IMR-90 (cell line): Measurements from ENCODE around the gene DOCK2. TPM values are rescaled to one million over a fixed set of nuclear protein-coding genes. Genes with fewer than 3 reads are reported as not detected.
A peak's percentile ranks its signal among the peaks of the same experiment; 100 is the strongest.

Experiments used
- ATAC-seq: fragments of 200-7000 bp; cut with Tn5 transposase; 2 replicates; pipeline ENCODE4 v1.9.1; 2020; ENCODE audit warnings: low read depth, mild to moderate bottlenecking, moderate library complexity
- BruUV-seq: library from RNA; stranded (reverse); fragments of 400-500 nt; replicated peaks from 2 replicates; lab custom pipeline; 2021; lab: Mats Ljungman, UMichigan
- CTCF ChIA-PET: fragments of 300-600 bp; formaldehyde crosslinking; extraction: SDS; loops from one replicate; lab custom pipeline; 2021; ENCODE audit warnings: antibody characterized with exemption; lab: Yijun Ruan, JAX
- POLR2A ChIA-PET: fragments of 300-600 bp; sonication (Branson Sonifier 250); formaldehyde crosslinking; loops from one replicate; lab custom pipeline; 2022; ENCODE audit warnings: antibody characterized with exemption; ENCODE audit not compliant: unreplicated experiment; lab: Charles Lee
- DNase-seq: peaks from one replicate; pipeline ENCODE4 v3.0.0; 2013
- H2AFZ ChIP-seq: replicated peaks from 2 replicates; pipeline ENCODE3; 2013; ENCODE audit warnings: low read length, mild to moderate bottlenecking; ENCODE audit not compliant: poor library complexity
- H2AK5ac ChIP-seq: 2 replicates; pipeline ENCODE4 v1.6.1; 2013; ENCODE audit warnings: low read depth, low read length, inconsistent platforms
- H2AK9ac ChIP-seq: replicated peaks from 2 replicates; pipeline ENCODE3; 2013; ENCODE audit warnings: mild to moderate bottlenecking, low read depth, low read length, moderate library complexity; ENCODE audit not compliant: poor library complexity
- H2BK120ac ChIP-seq: 2 replicates; pipeline ENCODE4 v1.6.1; 2013; ENCODE audit warnings: low read depth, low read length, inconsistent platforms
- H2BK15ac ChIP-seq: 3 replicates; pipeline ENCODE4 v1.6.1; 2013; ENCODE audit warnings: low read depth, low read length, inconsistent platforms
- H2BK20ac ChIP-seq: 2 replicates; pipeline ENCODE4 v1.6.1; 2013; ENCODE audit warnings: low read depth, mild to moderate bottlenecking, inconsistent platforms, low read length, moderate library complexity
- H2BK5ac ChIP-seq: 2 replicates; pipeline ENCODE4 v1.6.1; 2013; ENCODE audit warnings: mild to moderate bottlenecking, low read depth, low read length, inconsistent platforms; ENCODE audit not compliant: poor library complexity, severe bottlenecking
- H3K14ac ChIP-seq: replicated peaks from 2 replicates; pipeline ENCODE4 v1.6.1; 2013; ENCODE audit warnings: low read depth, low read length, inconsistent platforms
- H3K18ac ChIP-seq: 2 replicates; pipeline ENCODE4 v1.6.1; 2013; ENCODE audit warnings: low read depth, low read length, control low read depth
- H3K23ac ChIP-seq: 2 replicates; pipeline ENCODE4 v1.6.1; 2013; ENCODE audit warnings: low read depth, low read length, inconsistent platforms
- H3K27ac ChIP-seq: 2 replicates; pipeline ENCODE4 v1.5.1; 2013; ENCODE audit warnings: mild to moderate bottlenecking, control low read depth, low read length; ENCODE audit not compliant: insufficient read depth
- H3K27me3 ChIP-seq: 2 replicates; pipeline ENCODE4 v1.6.1; 2013; ENCODE audit warnings: low read length; ENCODE audit not compliant: control insufficient read depth, insufficient read depth
- H3K36me3 ChIP-seq: 2 replicates; pipeline ENCODE4 v1.6.1; 2013; ENCODE audit warnings: low read length, mixed read lengths; ENCODE audit not compliant: control insufficient read depth, insufficient read depth
- H3K4ac ChIP-seq: 2 replicates; pipeline ENCODE4 v1.6.1; 2013; ENCODE audit warnings: low read depth, low read length, inconsistent platforms
- H3K4me1 ChIP-seq: 2 replicates; pipeline ENCODE4 v1.6.1; 2013; ENCODE audit warnings: low read length, mixed read lengths; ENCODE audit not compliant: control insufficient read depth, insufficient read depth
- H3K4me2 ChIP-seq: 2 replicates; pipeline ENCODE4 v1.6.1; 2013; ENCODE audit warnings: low read depth, mild to moderate bottlenecking, control low read depth, low read length, moderate library complexity
- H3K4me3 ChIP-seq: 2 replicates; pipeline ENCODE4 v1.5.1; 2013; ENCODE audit warnings: low read depth, mild to moderate bottlenecking, control low read depth, low read length, moderate library complexity; ENCODE audit not compliant: insufficient read depth
- H3K56ac ChIP-seq: 2 replicates; pipeline ENCODE4 v1.6.1; 2013; ENCODE audit warnings: low read length, inconsistent platforms; ENCODE audit not compliant: insufficient read depth; ENCODE audit errors: extremely low read depth
- H3K79me1 ChIP-seq, 2 experiments: 2 replicates each; pipeline ENCODE4 v1.6.1; 2013; ENCODE audit warnings: low read length in 2 of 2, inconsistent platforms in 1 of 2, low read depth in 1 of 2
- H3K9ac ChIP-seq: 2 replicates; pipeline ENCODE4 v1.6.1; 2013; ENCODE audit warnings: low read depth, low read length, control low read depth
- H3K9me1 ChIP-seq: 2 replicates; pipeline ENCODE4 v1.6.1; 2013; ENCODE audit warnings: low read length, inconsistent platforms; ENCODE audit not compliant: insufficient read depth
- H3K9me3 ChIP-seq: 2 replicates; pipeline ENCODE4 v1.6.1; 2013; ENCODE audit warnings: low read length; ENCODE audit not compliant: control insufficient read depth, insufficient read depth
- H4K20me1 ChIP-seq: 2 replicates; pipeline ENCODE4 v1.6.1; 2013; ENCODE audit warnings: low read length, inconsistent platforms; ENCODE audit not compliant: insufficient read depth
- H4K5ac ChIP-seq: 2 replicates; pipeline ENCODE4 v1.6.1; 2013; ENCODE audit warnings: mild to moderate bottlenecking, low read depth, low read length, control low read depth
- H4K8ac ChIP-seq, 2 experiments: 2 replicates each; pipeline ENCODE4 v1.6.1; 2013; ENCODE audit warnings: low read depth in 2 of 2, low read length in 2 of 2, control low read depth in 1 of 2, inconsistent platforms in 1 of 2
- H4K91ac ChIP-seq: 2 replicates; pipeline ENCODE4 v1.6.1; 2013; ENCODE audit warnings: low read depth, low read length, inconsistent platforms; ENCODE audit not compliant: insufficient read depth
- CHD1 ChIP-seq: IDR thresholded peaks from 2 replicates; pipeline ENCODE4 v1.6.1; 2012; ENCODE audit warnings: low read depth, low read length, improper control_type of control experiment
- CTCF ChIP-seq: conservative IDR thresholded peaks from 2 replicates; pipeline ENCODE4 v1.5.1; 2012; ENCODE audit warnings: mild to moderate bottlenecking, low read depth, low read length, improper control_type of control experiment
- FOS ChIP-seq: fragments of 150-350 bp; IDR thresholded peaks from 2 replicates; pipeline ENCODE4 v1.6.1; 2016; ENCODE audit warnings: low read depth, low read length
- RAD21 ChIP-seq: IDR thresholded peaks from 2 replicates; pipeline ENCODE4 v1.6.1; 2012; ENCODE audit warnings: low read length, improper control_type of control experiment
- RFX5 ChIP-seq: IDR thresholded peaks from 2 replicates; pipeline ENCODE4 v1.8.0; 2012; ENCODE audit warnings: low read depth, mild to moderate bottlenecking, low read length, moderate library complexity
- WGBS, 2 experiments: methylation state at CpG; one replicate each; pipeline versions ENCODE4 v1.1.5 to v1.1.7; 2013; ENCODE audit warnings: missing lambda C conversion rate in 2 of 2; ENCODE audit not compliant: insufficient read length in 1 of 2; ENCODE audit errors: extremely low coverage in 2 of 2; 5-methylcytosine and 5-hydroxymethylcytosine counted together
- dilution Hi-C: fragments of 300-500 bp; cut with HindIII; formaldehyde crosslinking; loops from one replicate; pipeline ENCODE4 v1.14.3; 2018; ENCODE audit warnings: low sequenced_read_pairs; ENCODE audit not compliant: unreplicated experiment
- in situ Hi-C: fragments of 300-500 bp; cut with MboI; formaldehyde crosslinking; loops from 3 replicates; pipeline ENCODE4 v1.14.3; 2019; ENCODE audit warnings: low sequenced_read_pairs, inconsistent platforms, mixed read lengths
- intact Hi-C: fragments of 100-400 bp; cut with micrococcal nuclease; formaldehyde crosslinking; loops from 2 replicates; pipeline ENCODE4 v1.10.0; 2022
- polyA plus RNA-seq, 3 experiments: library from polyadenylated mRNA; depleted of rRNA; stranded (reverse); fragments of >200 nt; gene quantifications; 2 replicates each; pipeline ENCODE4 v1.2.3, GENCODE V29; 2012; ENCODE audit warnings: low replicate concordance in 1 of 3
- total RNA-seq: library from RNA; depleted of rRNA; stranded (reverse); fragments of >200 nt; gene quantifications from 2 replicates; pipeline ENCODE4 v1.2.3, GENCODE V29; 2012

The DOCK2 gene
- total and polyA plus RNA-seq, 2 of the 4 experiments (the other 2 are of a cell fraction), result 0.72 to 3.0 TPM

GRCh38 chr5:169805527-169805934 lies 168.5 kb downstream of the DOCK2 start:
- TF ChIP-seq FOS (0 out of 2 replicates have a peak, but pooled peaks have one; percentile 4), CHD1 (no peak), RAD21 (no peak), CTCF (no peak), RFX5 (no peak)
- no peak for ATAC-seq
- WGBS, 2 experiments, result no CpG with 5 or more reads among the region's 5 CpGs
- Histone ChIP-seq H3K79me1 (peaks cover 0 to 3% of the 10 kb centered on the region in 2 experiments; a peak in 1 of 4 replicates), H2BK20ac (peak overlapping the region; percentile 97), H2BK120ac (peak overlapping the region; percentile 94), H2BK15ac (peak overlapping the region; percentile 77; the same call in 2 of the 3 replicates), H3K14ac (peak overlapping the region; percentile 91), H3K18ac (peak overlapping the region; percentile 91), H3K4me1 (peaks cover 16% of the 10 kb centered on the region), H3K27ac (peak overlapping the region; percentile 80), H2AFZ (peak overlapping the region; percentile 71), H3K9me1 (peaks cover 9% of the 10 kb centered on the region), H3K27me3 (no peaks in the 10 kb centered on the region), H4K91ac (peak overlapping the region; percentile 93), H3K4me2 (no peak overlapping the region), H4K20me1 (no peaks in the 10 kb centered on the region), H3K23ac (peak overlapping the region; percentile 62; the same call in 1 of the 2 replicates), H3K56ac (peak overlapping the region; percentile 46; the same call in 1 of the 2 replicates), H3K4me3 (no peak overlapping the region), H4K5ac (peak overlapping the region; percentile 52), H3K4ac (peak overlapping the region; percentile 95), H3K36me3 (no peaks in the 10 kb centered on the region), H2BK5ac (peak overlapping the region; percentile 68), H2AK5ac (peak overlapping the region; percentile 98), H3K9me3 (no peaks in the 10 kb centered on the region), H3K9ac (no peak overlapping the region), H2AK9ac (peak overlapping the region; percentile 75), H4K8ac (peak overlapping the region; percentile 76 to 91)
- peak; percentile 61 for DNase-seq
- dilution Hi-C loops (no loop called here), in situ Hi-C loops (no loop called here), intact Hi-C loops (loop anchor here (10.0 kb wide), 3 partner anchors 139 to 1231 kb away; partner anchors contain the start of genes PANK3 and SPDL1)
- ChIA-PET POLR2A (no interaction called here), CTCF (interaction anchor here (0.6 to 1.2 kb wide), 3 partner anchors 28 to 175 kb away, joined by 3 to 6 read pairs (median 3); partner anchors contain the start of gene INSYN2B)
- BruUV-seq, result no TSS peak
